Measurements from ENCODE around the gene CFD.

CFD gene

GRCh38 chr19:896999-897398, 37.5 kb downstream of the CFD start:
- no peak for DNase-seq (ENCODE audit: low read depth in 1 of 2, low spot score in 1 of 2)
- TF ChIP-seq CTCF (IDR thresholded peaks at IDR 0.05; ENCODE audit: insufficient read depth, low read length) (no peak), REST (IDR thresholded peaks at IDR 0.05; ENCODE audit: insufficient replicate concordance, low read depth) (no peak), POLR2AphosphoS5 (IDR thresholded peaks at IDR 0.05; ENCODE audit: low read depth) (no peak), SPI1 (IDR thresholded peaks at IDR 0.05; ENCODE audit: borderline replicate concordance, low read depth) (no peak)
- Histone ChIP-seq H3K4me3 (replicated peaks; ENCODE audit: insufficient read depth, low read length) (no peak overlapping the region), H3K27ac (replicated peaks) (no peak overlapping the region), H3K27me3 (ENCODE audit: insufficient read depth, poor library complexity, severe bottlenecking) (no peaks in the 10 kb centered on the region)

GRCh38 chr19:897442-898039, 38.1 kb downstream of the CFD start:
- no peak overlapping the region for H3K27ac ChIP-seq (replicated peaks)
- no peak for DNase-seq (ENCODE audit: low read depth in 1 of 2, low spot score in 1 of 2)
- H3K4me3 ChIP-seq (replicated peaks; ENCODE audit: insufficient read depth, low read length) = no peak overlapping the region
- TF ChIP-seq POLR2AphosphoS5 (IDR thresholded peaks at IDR 0.05; ENCODE audit: low read depth) (no peak), REST (IDR thresholded peaks at IDR 0.05; ENCODE audit: insufficient replicate concordance, low read depth) (no peak), SPI1 (IDR thresholded peaks at IDR 0.05; ENCODE audit: borderline replicate concordance, low read depth) (no peak), CTCF (IDR thresholded peaks at IDR 0.05; ENCODE audit: insufficient read depth, low read length) (no peak), GABPA (IDR thresholded peaks at IDR 0.05; ENCODE audit: low read depth) (no peak)
- no peaks in the 10 kb centered on the region for H3K27me3 ChIP-seq (ENCODE audit: insufficient read depth, poor library complexity, severe bottlenecking)

- no peaks in the 10 kb centered on the region for H3K27me3 ChIP-seq (ENCODE audit: insufficient read depth, poor library complexity, severe bottlenecking)
- no peak for DNase-seq (ENCODE audit: low read depth in 1 of 2, low spot score in 1 of 2)
- no peak overlapping the region for H3K27ac ChIP-seq (replicated peaks)
- TF ChIP-seq POLR2AphosphoS5 (IDR thresholded peaks at IDR 0.05; ENCODE audit: low read depth) = no peak
- no peak for TF ChIP-seq SPI1 (IDR thresholded peaks at IDR 0.05; ENCODE audit: borderline replicate concordance, low read depth)
- TF ChIP-seq REST (IDR thresholded peaks at IDR 0.05; ENCODE audit: insufficient replicate concordance, low read depth) = no peak
- TF ChIP-seq CTCF (IDR thresholded peaks at IDR 0.05; ENCODE audit: insufficient read depth, low read length) = no peak
- TF ChIP-seq GABPA (IDR thresholded peaks at IDR 0.05; ENCODE audit: low read depth) = no peak
- no peak overlapping the region for H3K4me3 ChIP-seq (replicated peaks; ENCODE audit: insufficient read depth, low read length)
These were observed 39.2 kb downstream of the CFD start for GRCh38 chr19:898663-899062.
